Type B pancreatic cell (in vitro differentiated cells): ENCODE measurements around the gene RNF7. TPM values are rescaled to one million over a fixed set of nuclear protein-coding genes. Genes with fewer than 3 reads are reported as not detected.

Experiments
- DNase-seq: peaks from one replicate; pipeline ENCODE4 v3.0.0; 2021; ENCODE audit warnings: mixed read lengths; ENCODE audit not compliant: unreplicated experiment; ENCODE audit errors: extremely low spot score
- H3K27ac Mint-ChIP-seq: 2 replicates; pipeline ENCODE4 v1.8.0; 2021; ENCODE audit warnings: mild to moderate bottlenecking, mixed read lengths
- H3K27me3 Mint-ChIP-seq: 2 replicates; pipeline ENCODE4 v1.8.0; 2021; ENCODE audit warnings: mixed read lengths
- H3K36me3 Mint-ChIP-seq: 2 replicates; pipeline ENCODE4 v1.8.0; 2021; ENCODE audit warnings: mixed read lengths
- H3K4me1 Mint-ChIP-seq: one replicate; pipeline ENCODE4 v1.8.0; 2021; ENCODE audit warnings: mixed read lengths; ENCODE audit not compliant: unreplicated experiment
- H3K4me3 Mint-ChIP-seq: 2 replicates; pipeline ENCODE4 v1.8.0; 2021; ENCODE audit warnings: mild to moderate bottlenecking, mixed read lengths
- H3K9me3 Mint-ChIP-seq: 2 replicates; pipeline ENCODE4 v1.8.0; 2021; ENCODE audit warnings: mixed read lengths
- CTCF ChIP-seq: fragments of 200-600 bp; sonication (generic); conservative IDR thresholded peaks from 2 replicates; pipeline ENCODE4 v1.5.0; 2021; ENCODE audit warnings: antibody characterized with exemption, mild to moderate bottlenecking
- total RNA-seq: library from RNA; stranded (reverse); gene quantifications from 2 replicates; pipeline ENCODE4 v1.2.1, GENCODE V29; 2021; ENCODE audit warnings: low replicate concordance

Gene RNF7
- total RNA-seq, 1 donor from 2014 or later, result 107 TPM

GRCh38 chr3:141790171-141790570 lies 52.1 kb downstream of the RNF7 start:
- TF ChIP-seq CTCF, result no peak
- Mint-ChIP-seq H3K27me3 (peaks cover 3% of the 10 kb centered on the region), H3K27ac (no peak overlapping the region), H3K4me3 (no peak overlapping the region), H3K4me1 (no peaks in the 10 kb centered on the region), H3K36me3 (no peaks in the 10 kb centered on the region), H3K9me3 (no peaks in the 10 kb centered on the region)
- no peak for DNase-seq

- no peak overlapping the region for H3K4me3 Mint-ChIP-seq
- no peak for TF ChIP-seq CTCF
Measured at GRCh38 chr3:141792495-141792894, 54.4 kb downstream of the RNF7 start.

GRCh38 chr3:141793476-141794260 lies 55.6 kb downstream of the RNF7 start:
- peaks cover 3% of the 10 kb centered on the region for H3K27me3 Mint-ChIP-seq
- peaks cover 16% of the 10 kb centered on the region for H3K4me1 Mint-ChIP-seq
- no peak for DNase-seq

More at GRCh38 chr3:141792495-141792894, 54.4 kb downstream of the RNF7 start:
- H3K27ac Mint-ChIP-seq, result no peak overlapping the region
- no peaks in the 10 kb centered on the region for H3K9me3 Mint-ChIP-seq
- peaks cover 3% of the 10 kb centered on the region for H3K27me3 Mint-ChIP-seq
- peaks cover 10% of the 10 kb centered on the region for H3K4me1 Mint-ChIP-seq
- H3K36me3 Mint-ChIP-seq, result no peaks in the 10 kb centered on the region
- no peak for DNase-seq

GRCh38 chr3:141795276-141795675 lies 57.2 kb downstream of the RNF7 start:
- Mint-ChIP-seq H3K4me1 (peaks cover 16% of the 10 kb centered on the region), H3K9me3 (no peaks in the 10 kb centered on the region), H3K27ac (no peak overlapping the region), H3K36me3 (no peaks in the 10 kb centered on the region), H3K27me3 (peaks cover 3% of the 10 kb centered on the region), H3K4me3 (no peak overlapping the region)
- no peak for TF ChIP-seq CTCF
- no peak for DNase-seq

More at GRCh38 chr3:141793476-141794260, 55.6 kb downstream of the RNF7 start:
- Mint-ChIP-seq H3K9me3 (no peaks in the 10 kb centered on the region), H3K4me3 (no peak overlapping the region), H3K36me3 (no peaks in the 10 kb centered on the region), H3K27ac (no peak overlapping the region)
- no peak for TF ChIP-seq CTCF

- Mint-ChIP-seq H3K36me3 (no peaks in the 10 kb centered on the region), H3K4me1 (peaks cover 16% of the 10 kb centered on the region), H3K9me3 (no peaks in the 10 kb centered on the region), H3K27me3 (peaks cover 3% of the 10 kb centered on the region), H3K27ac (no peak overlapping the region), H3K4me3 (peak overlapping the region; percentile 6)
- DNase-seq, result no peak
- no peak for TF ChIP-seq CTCF
Measured at GRCh38 chr3:141795741-141796080, 57.6 kb downstream of the RNF7 start.
